SU-DHL-6 (cell line): Measurements from ENCODE around the gene TCF21.

Experiments
- H2AFZ ChIP-seq: fragments of 200-600 bp; sonication (generic); 2 replicates; pipeline ENCODE4 v1.6.1; 2014; ENCODE audit warnings: low read depth, mild to moderate bottlenecking, moderate library complexity, mixed read lengths, antibody characterized with exemption, low read length; ENCODE audit not compliant: severe bottlenecking
- H3F3A ChIP-seq: fragments of 200-600 bp; shearing (Covaris generic); 2 replicates; pipeline ENCODE4 v1.6.0; 2016; ENCODE audit warnings: antibody characterized with exemption, mild to moderate bottlenecking; ENCODE audit not compliant: insufficient read depth
- H3K27ac ChIP-seq: fragments of 200-600 bp; sonication (generic); 2 replicates; pipeline ENCODE4 v1.5.1; 2016; ENCODE audit warnings: low read depth, mild to moderate bottlenecking, low read length, moderate library complexity, mixed read lengths
- H3K27me3 ChIP-seq: fragments of 200-600 bp; sonication (generic), shearing (Covaris generic); 2 replicates; pipeline ENCODE4 v1.6.0; 2014; ENCODE audit warnings: mild to moderate bottlenecking, low read length
- H3K36me3 ChIP-seq: fragments of 200-600 bp; sonication (generic); 2 replicates; pipeline ENCODE4 v1.6.1; 2014; ENCODE audit warnings: mild to moderate bottlenecking, low read length, mixed read lengths
- H3K4me2 ChIP-seq: fragments of 300-600, 200-600 bp; shearing (Covaris generic), sonication (generic); 2 replicates; pipeline ENCODE4 v1.6.0; 2014; ENCODE audit warnings: low read length, low read depth, mild to moderate bottlenecking; ENCODE audit not compliant: poor library complexity, severe bottlenecking
- H3K4me3 ChIP-seq: fragments of 200-600 bp; sonication (generic); 2 replicates; pipeline ENCODE4 v1.5.1; 2014; ENCODE audit warnings: antibody characterized with exemption, low read length, mild to moderate bottlenecking, mixed read lengths; ENCODE audit not compliant: insufficient read depth, poor library complexity, severe bottlenecking
- H3K79me2 ChIP-seq: fragments of 200-600 bp; sonication (generic); 2 replicates; pipeline ENCODE4 v1.6.1; 2014; ENCODE audit warnings: mild to moderate bottlenecking, low read length, moderate library complexity; ENCODE audit not compliant: insufficient read depth
- H3K9ac ChIP-seq: fragments of 200-600 bp; sonication (generic); 2 replicates; pipeline ENCODE4 v1.7.0; 2014; ENCODE audit warnings: mild to moderate bottlenecking, low read length
- H3K9me2 ChIP-seq: fragments of 200-600 bp; sonication (generic); replicated peaks from 2 replicates; pipeline ENCODE4 v1.6.1; 2014; ENCODE audit warnings: low read length; ENCODE audit not compliant: insufficient read depth
- H3K9me3 ChIP-seq: fragments of 200-600 bp; sonication (generic); 2 replicates; pipeline ENCODE4 v1.6.1; 2014; ENCODE audit warnings: low read length, mixed read lengths; ENCODE audit not compliant: insufficient read depth
- H4K20me1 ChIP-seq: fragments of 200-600 bp; sonication (generic); 2 replicates; pipeline ENCODE4 v1.6.1; 2014; ENCODE audit warnings: low read depth, mild to moderate bottlenecking, antibody characterized with exemption, low read length, moderate library complexity, mixed read lengths
- CTCF ChIP-seq: fragments of 200-600 bp; sonication (generic); IDR thresholded peaks from one replicate; pipeline ENCODE4 v1.5.1; 2017; ENCODE audit warnings: antibody characterized with exemption, mild to moderate bottlenecking, low read length, moderate library complexity; ENCODE audit not compliant: insufficient read depth, poor library complexity, severe bottlenecking
- EZH2phosphoT487 ChIP-seq: fragments of 200-600 bp; sonication (generic), shearing (Covaris generic); conservative IDR thresholded peaks from 2 replicates; pipeline ENCODE4 v1.6.1; 2018; ENCODE audit warnings: mild to moderate bottlenecking, antibody characterized with exemption, low read length, moderate library complexity, mixed read lengths

The TCF21 gene

DNA sequence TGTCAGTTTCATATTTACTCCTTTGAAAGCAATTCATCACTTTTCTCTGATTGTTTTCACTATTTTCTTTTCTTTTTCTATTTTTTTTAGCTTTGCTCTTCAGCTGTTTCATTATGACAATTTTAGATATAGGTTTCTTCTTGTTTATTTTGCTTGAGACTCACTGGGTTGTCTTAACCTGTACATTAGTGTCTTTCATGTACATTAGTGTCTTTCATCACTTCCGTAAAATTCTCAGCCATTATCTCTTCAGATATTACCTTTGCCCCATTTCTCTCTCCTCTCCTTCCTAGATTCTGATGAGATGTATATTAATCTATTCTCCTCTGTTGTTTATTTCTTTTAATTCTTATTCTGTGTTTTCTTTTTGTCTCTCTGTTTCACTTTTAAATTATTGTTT lies 49.6 kb downstream of the TCF21 start:
- Histone ChIP-seq H4K20me1 (no peaks in the 10 kb centered on the region), H3F3A (no peaks in the 10 kb centered on the region), H3K27me3 (no peaks in the 10 kb centered on the region), H3K27ac (no peak overlapping the region), H3K4me3 (no peak overlapping the region), H3K36me3 (no peaks in the 10 kb centered on the region), H3K79me2 (no peaks in the 10 kb centered on the region), H3K9me2 (no peaks in the 10 kb centered on the region), H3K9ac (no peak overlapping the region), H3K9me3 (no peaks in the 10 kb centered on the region), H3K4me2 (no peak overlapping the region), H2AFZ (no peak overlapping the region)
- no peak for TF ChIP-seq CTCF
- no peak for TF ChIP-seq EZH2phosphoT487

- no peak overlapping the region for H3K27ac ChIP-seq
- H3K9me2 ChIP-seq: no peaks in the 10 kb centered on the region
- TF ChIP-seq EZH2phosphoT487 (no peak), CTCF (no peak)
- no peak overlapping the region for H3K9ac ChIP-seq
- no peaks in the 10 kb centered on the region for H3K9me3 ChIP-seq
- H3F3A ChIP-seq: no peaks in the 10 kb centered on the region
- H3K4me2 ChIP-seq: no peak overlapping the region
- no peaks in the 10 kb centered on the region for H3K79me2 ChIP-seq
- no peak overlapping the region for H3K4me3 ChIP-seq
- H3K36me3 ChIP-seq: no peaks in the 10 kb centered on the region
- H4K20me1 ChIP-seq: no peaks in the 10 kb centered on the region
- no peak overlapping the region for H2AFZ ChIP-seq
- no peaks in the 10 kb centered on the region for H3K27me3 ChIP-seq
Observed at GRCh38 chr6:133939778-133940667, 51.1 kb downstream of the TCF21 start.
